ENCODE results near the gene DAD1.

DAD1 gene

GRCh38 chr14:22598896-22599244 is 9.8 kb upstream of the DAD1 start:
- TF ChIP-seq CTCF (IDR thresholded peaks at IDR 0.05; ENCODE audit: extremely low read depth, missing control alignments) = no peak

DNA sequence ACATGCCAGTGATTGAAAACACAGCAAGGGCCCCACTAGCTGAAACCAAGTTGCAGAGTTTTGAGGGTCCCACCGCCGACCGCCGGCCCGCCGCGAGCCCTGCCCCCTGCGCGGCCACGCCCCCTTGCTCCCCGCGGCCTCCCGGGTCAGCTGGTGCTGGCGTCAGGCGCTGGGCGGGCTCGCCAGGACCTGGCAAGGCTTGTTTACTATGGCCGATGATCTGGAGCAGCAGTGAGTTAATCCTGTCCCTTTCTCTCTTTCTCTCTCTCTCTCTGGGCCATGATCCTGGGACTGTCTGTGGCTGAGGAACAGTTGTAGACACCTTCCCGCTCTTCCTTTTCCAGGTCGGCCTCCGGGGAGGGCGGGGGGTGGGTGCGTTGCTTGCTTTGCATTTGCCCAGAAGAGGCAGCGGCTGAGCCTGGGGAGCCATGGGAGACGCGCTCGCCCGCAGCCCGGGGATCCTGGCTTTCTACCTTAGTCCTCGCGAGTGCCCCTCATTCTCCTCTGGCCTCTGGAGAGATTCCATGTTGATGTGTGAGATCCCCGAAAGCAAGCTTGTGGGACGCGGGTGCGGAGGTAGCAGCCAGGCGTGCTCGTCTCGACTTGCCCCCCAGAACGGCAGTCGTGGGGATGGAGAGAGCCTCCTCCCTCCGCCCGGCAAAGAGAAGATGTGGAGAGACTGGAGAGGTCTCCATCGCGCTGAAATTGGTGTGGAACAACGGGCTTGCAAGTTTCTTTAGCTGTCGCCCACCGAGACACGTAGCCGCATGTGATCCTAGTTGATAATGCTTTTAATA is 9.3 kb upstream of the DAD1 start, which contains the start of gene ABHD4:
ABHD4 (plus strand) TSS at position 202 of the 797 bp plus-strand sequence; CDS start at position 209, 7 bp downstream.
- TF ChIP-seq CTCF (IDR thresholded peaks at IDR 0.05; ENCODE audit: extremely low read depth, missing control alignments) = no peak

More at GRCh38 chr14:22598896-22599244, 9.8 kb upstream of the DAD1 start:
- DNase-seq (ENCODE audit: low spot score) = peak; percentile 59

DNA sequence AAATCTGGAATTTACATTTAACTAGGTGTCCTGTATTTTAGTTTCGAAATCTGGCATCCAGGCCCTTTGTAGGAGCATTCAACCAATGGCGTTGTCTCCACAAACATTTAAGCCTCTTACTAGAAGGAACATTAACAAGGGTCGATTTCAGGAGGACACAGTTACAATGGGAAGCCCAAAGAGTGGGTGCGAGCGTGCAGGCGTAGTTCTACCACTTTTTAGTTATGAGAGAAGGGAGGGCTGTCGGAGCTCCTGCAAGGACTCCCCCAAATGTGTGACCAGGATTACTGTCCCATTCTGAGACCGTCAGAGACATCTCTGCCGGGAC is 8.7 kb upstream of the DAD1 start:
- TF ChIP-seq CTCF (IDR thresholded peaks at IDR 0.05; ENCODE audit: extremely low read depth, missing control alignments) = no peak
- DNase-seq (ENCODE audit: low spot score) = no peak

More for the DNA sequence above, 9.3 kb upstream of the DAD1 start, which contains the start of gene ABHD4:
- DNase-seq (ENCODE audit: low spot score) = peak; percentile 84

- TF ChIP-seq CTCF (IDR thresholded peaks at IDR 0.05; ENCODE audit: extremely low read depth, missing control alignments) = no peak
- no peak for DNase-seq (ENCODE audit: low spot score)
Measured at GRCh38 chr14:22597265-22597664, 8.2 kb upstream of the DAD1 start.

GRCh38 chr14:22596354-22596879 is 7.4 kb upstream of the DAD1 start:
- no peak for TF ChIP-seq CTCF (IDR thresholded peaks at IDR 0.05; ENCODE audit: extremely low read depth, missing control alignments)
- no peak for DNase-seq (ENCODE audit: low spot score)

- no peak for TF ChIP-seq CTCF (IDR thresholded peaks at IDR 0.05; ENCODE audit: extremely low read depth, missing control alignments)
Measured at GRCh38 chr14:22594156-22594716, 5.2 kb upstream of the DAD1 start.

GRCh38 chr14:22593601-22594000 is 4.6 kb upstream of the DAD1 start:
- DNase-seq (ENCODE audit: low spot score) = no peak
- TF ChIP-seq CTCF (IDR thresholded peaks at IDR 0.05; ENCODE audit: extremely low read depth, missing control alignments) = no peak

More at GRCh38 chr14:22594156-22594716, 5.2 kb upstream of the DAD1 start:
- DNase-seq (ENCODE audit: low spot score) = no peak

Data from GM20000 (cell line).